BJ (cell line): ENCODE measurements around the gene STRN3. TPM values are rescaled to one million over a fixed set of nuclear protein-coding genes. Genes with fewer than 3 reads are reported as not detected.

Experiments used
- CTCF ChIA-PET: fragments of 350-600 bp; formaldehyde crosslinking; extraction: SDS; loops from one replicate; lab custom pipeline; 2021; ENCODE audit warnings: antibody characterized with exemption, inconsistent platforms; lab: Yijun Ruan, JAX
- POLR2A ChIA-PET: fragments of 300-600 bp; sonication (Branson Sonifier 250); formaldehyde crosslinking; extraction: SDS; loops from one replicate; lab custom pipeline; 2021; ENCODE audit warnings: antibody characterized with exemption; lab: Charles Lee
- DNase-seq: peaks from one replicate; pipeline ENCODE4 v3.0.0-alpha.2; 2011; ENCODE audit warnings: low read depth
- H3K27me3 ChIP-seq: 2 replicates; pipeline ENCODE4 v1.6.0; 2011; ENCODE audit warnings: low read length; ENCODE audit not compliant: control insufficient read depth, insufficient read depth
- H3K36me3 ChIP-seq: 2 replicates; pipeline ENCODE4 v1.5.1; 2011; ENCODE audit warnings: low read length; ENCODE audit not compliant: control insufficient read depth, insufficient read depth
- H3K4me3 ChIP-seq: 2 replicates; pipeline ENCODE4 v1.5.1; 2011; ENCODE audit warnings: low read depth, mild to moderate bottlenecking, control low read depth, low read length
- polyA plus RNA-seq: library from polyadenylated mRNA; depleted of rRNA; stranded (reverse); fragments of >200 nt; gene quantifications from 2 replicates; pipeline ENCODE4 v1.2.3, GENCODE V29; 2011
- TF ChIP-seq, protein P1 (sequence below): IDR thresholded peaks from 2 replicates; pipeline ENCODE4 v1.5.1; 2011; ENCODE audit warnings: low read depth, mild to moderate bottlenecking, control low read depth, inconsistent platforms, low read length, moderate library complexity; ENCODE audit not compliant: insufficient read depth

Gene STRN3
- polyA plus RNA-seq, 1 experiment, result 14.8 TPM

- no peak for DNase-seq
- CTCF ChIA-PET, result interaction anchor here (1.2 kb wide), 1 partner anchor 66 kb away, joined by 3 read pairs; no protein-coding TSS in a partner anchor
Observed at GRCh38 chr14:30874999-30875787, 151.0 kb downstream of the STRN3 start.

DNA sequence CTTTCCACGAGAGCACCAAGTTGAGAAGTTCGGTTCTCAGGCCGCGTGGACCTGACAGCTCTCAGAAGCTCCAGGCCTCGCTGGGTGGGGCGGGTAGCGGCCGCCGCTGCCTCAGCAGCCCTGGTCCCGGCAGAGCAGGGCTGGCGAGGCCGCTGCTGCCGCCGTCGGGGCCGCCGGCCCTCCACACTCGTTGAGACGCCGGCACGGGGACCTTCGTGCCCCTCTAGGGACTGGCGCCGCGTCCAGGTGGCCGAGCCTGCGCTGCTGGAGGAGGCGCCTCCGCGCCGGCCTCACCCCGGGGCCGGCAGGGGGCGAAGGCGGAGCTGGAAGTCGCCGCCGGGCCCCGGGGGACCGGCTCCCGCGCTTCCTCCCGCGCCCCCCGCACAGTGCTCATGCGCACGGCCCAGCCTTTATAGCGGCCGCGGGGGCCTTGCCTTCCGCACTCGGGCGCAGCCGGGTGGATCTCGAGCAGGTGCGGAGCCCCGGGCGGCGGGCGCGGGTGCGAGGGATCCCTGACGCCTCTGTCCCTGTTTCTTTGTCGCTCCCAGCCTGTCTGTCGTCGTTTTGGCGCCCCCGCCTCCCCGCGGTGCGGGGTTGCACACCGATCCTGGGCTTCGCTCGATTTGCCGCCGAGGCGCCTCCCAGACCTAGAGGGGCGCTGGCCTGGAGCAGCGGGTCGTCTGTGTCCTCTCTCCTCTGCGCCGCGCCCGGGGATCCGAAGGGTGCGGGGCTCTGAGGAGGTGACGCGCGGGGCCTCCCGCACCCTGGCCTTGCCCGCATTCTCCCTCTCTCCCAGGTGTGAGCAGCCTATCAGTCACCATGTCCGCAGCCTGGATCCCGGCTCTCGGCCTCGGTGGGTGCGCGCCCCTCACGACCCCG lies 151.8 kb downstream of the STRN3 start, which contains the start of gene COCH:
TSS of gene COCH (plus strand) at position 440 of the 879 bp plus-strand sequence. CDS start at position 820, 380 bp downstream.
- ChIA-PET CTCF (no interaction called here), POLR2A (no interaction called here)
- peaks cover 31% of the 10 kb centered on the region for H3K27me3 ChIP-seq
- no peaks in the 10 kb centered on the region for H3K36me3 ChIP-seq
- peak within 1 kb of the TSS; percentile 39 for H3K4me3 ChIP-seq
- TF ChIP-seq, protein P1, sequence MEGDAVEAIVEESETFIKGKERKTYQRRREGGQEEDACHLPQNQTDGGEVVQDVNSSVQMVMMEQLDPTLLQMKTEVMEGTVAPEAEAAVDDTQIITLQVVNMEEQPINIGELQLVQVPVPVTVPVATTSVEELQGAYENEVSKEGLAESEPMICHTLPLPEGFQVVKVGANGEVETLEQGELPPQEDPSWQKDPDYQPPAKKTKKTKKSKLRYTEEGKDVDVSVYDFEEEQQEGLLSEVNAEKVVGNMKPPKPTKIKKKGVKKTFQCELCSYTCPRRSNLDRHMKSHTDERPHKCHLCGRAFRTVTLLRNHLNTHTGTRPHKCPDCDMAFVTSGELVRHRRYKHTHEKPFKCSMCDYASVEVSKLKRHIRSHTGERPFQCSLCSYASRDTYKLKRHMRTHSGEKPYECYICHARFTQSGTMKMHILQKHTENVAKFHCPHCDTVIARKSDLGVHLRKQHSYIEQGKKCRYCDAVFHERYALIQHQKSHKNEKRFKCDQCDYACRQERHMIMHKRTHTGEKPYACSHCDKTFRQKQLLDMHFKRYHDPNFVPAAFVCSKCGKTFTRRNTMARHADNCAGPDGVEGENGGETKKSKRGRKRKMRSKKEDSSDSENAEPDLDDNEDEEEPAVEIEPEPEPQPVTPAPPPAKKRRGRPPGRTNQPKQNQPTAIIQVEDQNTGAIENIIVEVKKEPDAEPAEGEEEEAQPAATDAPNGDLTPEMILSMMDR, result no peak
- DNase-seq, result no peak

More at GRCh38 chr14:30874999-30875787, 151.0 kb downstream of the STRN3 start:
- TF ChIP-seq, protein P1, result no peak
- POLR2A ChIA-PET, result no interaction called here
- peaks cover 31% of the 10 kb centered on the region for H3K27me3 ChIP-seq
- H3K36me3 ChIP-seq, result no peaks in the 10 kb centered on the region
- peak overlapping the region; percentile 39; the same call in 1 of the 2 replicates for H3K4me3 ChIP-seq

DNA sequence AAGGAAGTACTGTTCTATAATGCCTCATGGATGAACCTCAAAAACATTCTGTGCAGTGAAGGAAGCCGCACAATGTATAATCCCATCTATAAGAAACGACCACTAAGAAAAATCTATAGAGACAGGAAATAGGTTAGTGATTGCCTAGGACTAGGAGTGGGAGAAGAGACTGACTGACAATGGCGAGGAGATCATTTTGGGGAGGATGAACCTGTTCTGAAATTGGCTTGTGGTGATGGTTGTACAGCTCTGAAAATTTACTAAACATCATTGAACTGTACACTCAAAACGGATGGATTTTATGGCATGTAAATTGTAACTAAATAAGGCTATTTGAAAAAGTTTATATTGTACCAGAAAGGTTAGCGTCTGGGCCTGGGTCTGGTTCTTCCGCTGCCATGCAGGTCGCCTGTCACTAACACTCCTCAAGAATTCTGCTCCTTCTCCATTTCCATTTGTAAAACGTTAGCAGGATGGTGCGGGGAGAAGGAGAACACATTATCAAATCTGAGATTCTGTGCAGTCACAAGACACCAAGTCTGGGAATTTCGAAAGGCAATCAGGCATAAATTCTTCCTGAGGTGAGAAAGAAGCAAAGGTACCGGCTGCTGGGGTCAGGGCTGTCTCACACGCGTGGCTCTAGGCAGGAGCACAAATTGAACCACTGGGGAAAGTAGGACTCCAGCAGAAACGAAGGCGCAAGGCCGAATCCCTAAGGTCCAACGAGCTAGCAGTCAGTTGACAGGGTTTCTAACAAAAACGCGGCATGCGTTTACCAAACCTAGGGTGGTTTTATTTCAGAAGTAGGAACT lies 152.7 kb downstream of the STRN3 start:
- POLR2A ChIA-PET, result no interaction called here
- peaks cover 31% of the 10 kb centered on the region for H3K27me3 ChIP-seq

DNA sequence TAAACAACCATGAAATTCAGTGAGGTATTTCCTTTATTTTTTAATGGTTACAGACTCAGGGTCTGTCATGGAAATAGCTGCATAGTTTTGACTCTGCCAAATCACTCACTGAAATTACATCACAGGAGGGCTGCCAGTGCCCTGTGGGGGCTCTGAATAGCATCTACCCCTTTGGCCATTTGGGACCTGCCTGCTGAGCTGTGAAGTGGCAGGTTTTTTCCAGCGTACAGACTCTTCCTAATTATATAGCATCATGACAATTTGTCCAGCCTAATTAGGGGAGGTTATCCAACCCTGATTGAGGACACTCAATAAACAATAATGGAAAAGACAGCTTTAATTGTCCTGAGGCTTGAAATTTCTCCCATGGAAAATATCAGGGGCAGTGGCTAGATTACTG lies 153.6 kb downstream of the STRN3 start:
- H3K36me3 ChIP-seq, result no peaks in the 10 kb centered on the region
- H3K4me3 ChIP-seq, result no peak overlapping the region
- DNase-seq, result no peak
- ChIA-PET POLR2A (interaction anchor here (0.7 kb wide), 1 partner anchor 335 kb away, joined by 4 read pairs; no protein-coding TSS in a partner anchor), CTCF (no interaction called here)
- TF ChIP-seq, protein P1, result no peak
- peaks cover 31% of the 10 kb centered on the region for H3K27me3 ChIP-seq

More for the DNA sequence above, 152.7 kb downstream of the STRN3 start:
- H3K4me3 ChIP-seq, result no peak overlapping the region
- CTCF ChIA-PET, result no interaction called here
- TF ChIP-seq, protein P1, result no peak
- no peaks in the 10 kb centered on the region for H3K36me3 ChIP-seq
- DNase-seq, result no peak
